H1 (cell line): ENCODE measurements around the gene ALKBH1. TPM values are rescaled to one million over a fixed set of nuclear protein-coding genes. Genes with fewer than 3 reads are reported as not detected.
A peak's percentile ranks its signal among the peaks of the same experiment; 100 is the strongest.

Experiments used
- CBX8 ChIP-seq: fragments of 300-800, 300-1000 bp; sonication (generic); IDR thresholded peaks from 2 replicates; pipeline ENCODE4 v1.7.1; 2016; ENCODE audit warnings: low read depth, low read length, borderline replicate concordance
- HDAC2 ChIP-seq, 2 experiments: fragments of 300-600 bp in 1 of 2; sonication (generic) in 1 of 2; IDR thresholded peaks; 2 replicates each; pipeline ENCODE4 v1.6.1; 2011 to 2012; ENCODE audit warnings: low read depth in 2 of 2, low read length in 2 of 2, mild to moderate bottlenecking in 2 of 2, moderate library complexity in 2 of 2, borderline replicate concordance in 1 of 2, inconsistent platforms in 1 of 2
- NRF1 ChIP-seq: IDR thresholded peaks from 2 replicates; pipeline ENCODE4 v1.6.1; 2011; ENCODE audit warnings: mild to moderate bottlenecking, low read depth, low read length, improper control_type of control experiment
- SIN3A ChIP-seq, 2 experiments: IDR thresholded peaks in 1 of 2; conservative IDR thresholded peaks in 1 of 2; 2 replicates each; pipeline ENCODE4 v1.6.1; 2011 to 2012; ENCODE audit warnings: low read length in 2 of 2, improper control_type of control experiment in 1 of 2, low read depth in 1 of 2, mild to moderate bottlenecking in 1 of 2
- SP2 ChIP-seq: IDR thresholded peaks from 2 replicates; pipeline ENCODE4 v1.6.1; 2012; ENCODE audit warnings: mild to moderate bottlenecking, low read length, inconsistent platforms
- SP4 ChIP-seq: IDR thresholded peaks from 2 replicates; pipeline ENCODE4 v1.6.1; 2012; ENCODE audit warnings: low read length, inconsistent platforms
- polyA plus RNA-seq, 7 experiments: library from polyadenylated mRNA; depleted of rRNA in 3 of 7; stranded (reverse) in 5 of 7; unstranded in 2 of 7; fragments of >200 nt in 5 of 7; fragments of 200-250 nt in 2 of 7; gene quantifications; 1 replicate in 5 of 7; 2 replicates in 1 of 7; 4 replicates in 1 of 7; pipeline versions ENCODE4 v1.2.1 to v1.2.3, GENCODE V29; 2011 to 2013; ENCODE audit warnings: missing spikeins in 2 of 7, mixed read lengths in 2 of 7
- total RNA-seq: library from RNA; stranded (reverse); fragmentation: NEBNext Ultra II Directional; extraction: Animal tissue kit (Norgen Biotek cat#: 25700); gene quantifications from 2 replicates; pipeline ENCODE4 v1.2.1, GENCODE V29; 2021
- TF ChIP-seq, protein P1 (sequence below): IDR thresholded peaks from 2 replicates; pipeline ENCODE4 v1.6.1; 2012; ENCODE audit warnings: low read length, inconsistent platforms
- TF ChIP-seq, protein P2 (sequence below): fragments of 300-600 bp; sonication (generic); IDR thresholded peaks from 2 replicates; pipeline ENCODE4 v1.7.1; 2012; ENCODE audit warnings: low read length, moderate library complexity, mild to moderate bottlenecking, inconsistent platforms; ENCODE audit not compliant: insufficient replicate concordance

The ALKBH1 gene
- total and polyA plus RNA-seq, 2 of the 8 experiments (the other 6 are each of a cell fraction or from before 2014, with no cell fraction given), result 14.3 to 20.0 TPM

GRCh38 chr14:77707724-77708408 lies at the start of gene ALKBH1, which contains the start of gene SLIRP (continued):
- TF ChIP-seq, protein P1, sequence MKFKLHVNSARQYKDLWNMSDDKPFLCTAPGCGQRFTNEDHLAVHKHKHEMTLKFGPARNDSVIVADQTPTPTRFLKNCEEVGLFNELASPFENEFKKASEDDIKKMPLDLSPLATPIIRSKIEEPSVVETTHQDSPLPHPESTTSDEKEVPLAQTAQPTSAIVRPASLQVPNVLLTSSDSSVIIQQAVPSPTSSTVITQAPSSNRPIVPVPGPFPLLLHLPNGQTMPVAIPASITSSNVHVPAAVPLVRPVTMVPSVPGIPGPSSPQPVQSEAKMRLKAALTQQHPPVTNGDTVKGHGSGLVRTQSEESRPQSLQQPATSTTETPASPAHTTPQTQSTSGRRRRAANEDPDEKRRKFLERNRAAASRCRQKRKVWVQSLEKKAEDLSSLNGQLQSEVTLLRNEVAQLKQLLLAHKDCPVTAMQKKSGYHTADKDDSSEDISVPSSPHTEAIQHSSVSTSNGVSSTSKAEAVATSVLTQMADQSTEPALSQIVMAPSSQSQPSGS, result no peak
- no peak for TF ChIP-seq CBX8
- no peak for TF ChIP-seq NRF1
- TF ChIP-seq SIN3A (conservative IDR thresholded peaks at IDR 0.05 in 1 of 2, IDR thresholded peaks at IDR 0.05 in 1 of 2; ENCODE audit: low read depth in 1 of 2, low read length in 2 of 2), result peak; percentile 40 to 77; a peak in 1 of 4 replicates
- peak in 1 of 2 experiments; percentile 88; a peak in 1 of 4 replicates for TF ChIP-seq HDAC2 (IDR thresholded peaks at IDR 0.05; ENCODE audit: borderline replicate concordance in 1 of 2, low read depth in 2 of 2, low read length in 2 of 2)
- TF ChIP-seq, protein P2, sequence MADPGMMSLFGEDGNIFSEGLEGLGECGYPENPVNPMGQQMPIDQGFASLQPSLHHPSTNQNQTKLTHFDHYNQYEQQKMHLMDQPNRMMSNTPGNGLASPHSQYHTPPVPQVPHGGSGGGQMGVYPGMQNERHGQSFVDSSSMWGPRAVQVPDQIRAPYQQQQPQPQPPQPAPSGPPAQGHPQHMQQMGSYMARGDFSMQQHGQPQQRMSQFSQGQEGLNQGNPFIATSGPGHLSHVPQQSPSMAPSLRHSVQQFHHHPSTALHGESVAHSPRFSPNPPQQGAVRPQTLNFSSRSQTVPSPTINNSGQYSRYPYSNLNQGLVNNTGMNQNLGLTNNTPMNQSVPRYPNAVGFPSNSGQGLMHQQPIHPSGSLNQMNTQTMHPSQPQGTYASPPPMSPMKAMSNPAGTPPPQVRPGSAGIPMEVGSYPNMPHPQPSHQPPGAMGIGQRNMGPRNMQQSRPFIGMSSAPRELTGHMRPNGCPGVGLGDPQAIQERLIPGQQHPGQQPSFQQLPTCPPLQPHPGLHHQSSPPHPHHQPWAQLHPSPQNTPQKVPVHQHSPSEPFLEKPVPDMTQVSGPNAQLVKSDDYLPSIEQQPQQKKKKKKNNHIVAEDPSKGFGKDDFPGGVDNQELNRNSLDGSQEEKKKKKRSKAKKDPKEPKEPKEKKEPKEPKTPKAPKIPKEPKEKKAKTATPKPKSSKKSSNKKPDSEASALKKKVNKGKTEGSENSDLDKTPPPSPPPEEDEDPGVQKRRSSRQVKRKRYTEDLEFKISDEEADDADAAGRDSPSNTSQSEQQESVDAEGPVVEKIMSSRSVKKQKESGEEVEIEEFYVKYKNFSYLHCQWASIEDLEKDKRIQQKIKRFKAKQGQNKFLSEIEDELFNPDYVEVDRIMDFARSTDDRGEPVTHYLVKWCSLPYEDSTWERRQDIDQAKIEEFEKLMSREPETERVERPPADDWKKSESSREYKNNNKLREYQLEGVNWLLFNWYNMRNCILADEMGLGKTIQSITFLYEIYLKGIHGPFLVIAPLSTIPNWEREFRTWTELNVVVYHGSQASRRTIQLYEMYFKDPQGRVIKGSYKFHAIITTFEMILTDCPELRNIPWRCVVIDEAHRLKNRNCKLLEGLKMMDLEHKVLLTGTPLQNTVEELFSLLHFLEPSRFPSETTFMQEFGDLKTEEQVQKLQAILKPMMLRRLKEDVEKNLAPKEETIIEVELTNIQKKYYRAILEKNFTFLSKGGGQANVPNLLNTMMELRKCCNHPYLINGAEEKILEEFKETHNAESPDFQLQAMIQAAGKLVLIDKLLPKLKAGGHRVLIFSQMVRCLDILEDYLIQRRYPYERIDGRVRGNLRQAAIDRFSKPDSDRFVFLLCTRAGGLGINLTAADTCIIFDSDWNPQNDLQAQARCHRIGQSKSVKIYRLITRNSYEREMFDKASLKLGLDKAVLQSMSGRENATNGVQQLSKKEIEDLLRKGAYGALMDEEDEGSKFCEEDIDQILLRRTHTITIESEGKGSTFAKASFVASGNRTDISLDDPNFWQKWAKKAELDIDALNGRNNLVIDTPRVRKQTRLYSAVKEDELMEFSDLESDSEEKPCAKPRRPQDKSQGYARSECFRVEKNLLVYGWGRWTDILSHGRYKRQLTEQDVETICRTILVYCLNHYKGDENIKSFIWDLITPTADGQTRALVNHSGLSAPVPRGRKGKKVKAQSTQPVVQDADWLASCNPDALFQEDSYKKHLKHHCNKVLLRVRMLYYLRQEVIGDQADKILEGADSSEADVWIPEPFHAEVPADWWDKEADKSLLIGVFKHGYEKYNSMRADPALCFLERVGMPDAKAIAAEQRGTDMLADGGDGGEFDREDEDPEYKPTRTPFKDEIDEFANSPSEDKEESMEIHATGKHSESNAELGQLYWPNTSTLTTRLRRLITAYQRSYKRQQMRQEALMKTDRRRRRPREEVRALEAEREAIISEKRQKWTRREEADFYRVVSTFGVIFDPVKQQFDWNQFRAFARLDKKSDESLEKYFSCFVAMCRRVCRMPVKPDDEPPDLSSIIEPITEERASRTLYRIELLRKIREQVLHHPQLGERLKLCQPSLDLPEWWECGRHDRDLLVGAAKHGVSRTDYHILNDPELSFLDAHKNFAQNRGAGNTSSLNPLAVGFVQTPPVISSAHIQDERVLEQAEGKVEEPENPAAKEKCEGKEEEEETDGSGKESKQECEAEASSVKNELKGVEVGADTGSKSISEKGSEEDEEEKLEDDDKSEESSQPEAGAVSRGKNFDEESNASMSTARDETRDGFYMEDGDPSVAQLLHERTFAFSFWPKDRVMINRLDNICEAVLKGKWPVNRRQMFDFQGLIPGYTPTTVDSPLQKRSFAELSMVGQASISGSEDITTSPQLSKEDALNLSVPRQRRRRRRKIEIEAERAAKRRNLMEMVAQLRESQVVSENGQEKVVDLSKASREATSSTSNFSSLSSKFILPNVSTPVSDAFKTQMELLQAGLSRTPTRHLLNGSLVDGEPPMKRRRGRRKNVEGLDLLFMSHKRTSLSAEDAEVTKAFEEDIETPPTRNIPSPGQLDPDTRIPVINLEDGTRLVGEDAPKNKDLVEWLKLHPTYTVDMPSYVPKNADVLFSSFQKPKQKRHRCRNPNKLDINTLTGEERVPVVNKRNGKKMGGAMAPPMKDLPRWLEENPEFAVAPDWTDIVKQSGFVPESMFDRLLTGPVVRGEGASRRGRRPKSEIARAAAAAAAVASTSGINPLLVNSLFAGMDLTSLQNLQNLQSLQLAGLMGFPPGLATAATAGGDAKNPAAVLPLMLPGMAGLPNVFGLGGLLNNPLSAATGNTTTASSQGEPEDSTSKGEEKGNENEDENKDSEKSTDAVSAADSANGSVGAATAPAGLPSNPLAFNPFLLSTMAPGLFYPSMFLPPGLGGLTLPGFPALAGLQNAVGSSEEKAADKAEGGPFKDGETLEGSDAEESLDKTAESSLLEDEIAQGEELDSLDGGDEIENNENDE, result no peak
- no peak for TF ChIP-seq SP2
- no peak for TF ChIP-seq SP4
